HEK293T (cell line): ENCODE data around the gene TSPAN2.

Experiments used
- CTCF ChIA-PET: fragments of 350-600 bp; formaldehyde crosslinking; extraction: SDS; loops from one replicate; lab custom pipeline; 2021; ENCODE audit warnings: antibody characterized with exemption, inconsistent platforms; lab: Yijun Ruan, JAX
- POLR2A ChIA-PET: fragments of 350-600 bp; formaldehyde crosslinking; extraction: SDS; loops from one replicate; lab custom pipeline; 2020; ENCODE audit warnings: antibody characterized with exemption, inconsistent platforms; lab: Yijun Ruan, JAX
- DNase-seq: peaks from one replicate; pipeline ENCODE4 v3.0.0; 2012; ENCODE audit warnings: mixed read lengths; ENCODE audit errors: extremely low spot score
- ARNT ChIP-seq: fragments of 450-650 bp; IDR thresholded peaks from 2 replicates; pipeline ENCODE4 v1.6.1; 2017; ENCODE audit warnings: mild to moderate bottlenecking
- BHLHE40 ChIP-seq: fragments of 450-650 bp; IDR thresholded peaks from 2 replicates; pipeline ENCODE4 v1.6.1; 2016; ENCODE audit warnings: mild to moderate bottlenecking, moderate library complexity, borderline replicate concordance
- CTBP1 ChIP-seq: fragments of 450-650 bp; IDR thresholded peaks from 2 replicates; pipeline ENCODE4 v1.6.1; 2016; ENCODE audit warnings: borderline replicate concordance
- ELF4 ChIP-seq: fragments of 450-650 bp; IDR thresholded peaks from 2 replicates; pipeline ENCODE4 v1.6.1; 2017; ENCODE audit warnings: antibody characterized with exemption
- FOXA1 ChIP-seq: fragments of 450-650 bp; IDR thresholded peaks from 2 replicates; pipeline ENCODE4 v1.6.1; 2016; ENCODE audit warnings: mild to moderate bottlenecking
- FOXK2 ChIP-seq: fragments of 450-650 bp; IDR thresholded peaks from 2 replicates; pipeline ENCODE4 v1.6.1; 2016; ENCODE audit warnings: mild to moderate bottlenecking
- FOXM1 ChIP-seq: fragments of 450-650 bp; IDR thresholded peaks from 2 replicates; pipeline ENCODE4 v1.6.1; 2017; ENCODE audit warnings: mild to moderate bottlenecking, borderline replicate concordance
- HDGF ChIP-seq: fragments of 450-650 bp; IDR thresholded peaks from 2 replicates; pipeline ENCODE4 v1.6.1; 2017; ENCODE audit warnings: antibody characterized with exemption, borderline replicate concordance
- L3MBTL2 ChIP-seq: fragments of 450-650 bp; conservative IDR thresholded peaks from 2 replicates; pipeline ENCODE4 v1.6.1; 2016; ENCODE audit warnings: mild to moderate bottlenecking
- LEF1 ChIP-seq: fragments of 450-650 bp; IDR thresholded peaks from 2 replicates; pipeline ENCODE4 v1.6.1; 2017; ENCODE audit warnings: mild to moderate bottlenecking, borderline replicate concordance
- NFRKB ChIP-seq: fragments of 450-650 bp; IDR thresholded peaks from 2 replicates; pipeline ENCODE4 v1.6.1; 2016; ENCODE audit warnings: mild to moderate bottlenecking, moderate library complexity
- SP1 ChIP-seq: fragments of 450-650 bp; IDR thresholded peaks from 2 replicates; pipeline ENCODE4 v1.6.1; 2017
- SUZ12 ChIP-seq: fragments of 450-650 bp; IDR thresholded peaks from 2 replicates; pipeline ENCODE4 v1.6.1; 2016; ENCODE audit warnings: mild to moderate bottlenecking
- TARDBP ChIP-seq: fragments of 450-650 bp; IDR thresholded peaks from 2 replicates; pipeline ENCODE4 v1.6.1; 2016
- ZNF384 ChIP-seq: fragments of 450-650 bp; IDR thresholded peaks from 2 replicates; pipeline ENCODE4 v1.6.1; 2016
- TF ChIP-seq, protein P1 (sequence below): fragments of 450-650 bp; IDR thresholded peaks from 2 replicates; pipeline ENCODE4 v1.6.1; 2016

The TSPAN2 gene

DNA sequence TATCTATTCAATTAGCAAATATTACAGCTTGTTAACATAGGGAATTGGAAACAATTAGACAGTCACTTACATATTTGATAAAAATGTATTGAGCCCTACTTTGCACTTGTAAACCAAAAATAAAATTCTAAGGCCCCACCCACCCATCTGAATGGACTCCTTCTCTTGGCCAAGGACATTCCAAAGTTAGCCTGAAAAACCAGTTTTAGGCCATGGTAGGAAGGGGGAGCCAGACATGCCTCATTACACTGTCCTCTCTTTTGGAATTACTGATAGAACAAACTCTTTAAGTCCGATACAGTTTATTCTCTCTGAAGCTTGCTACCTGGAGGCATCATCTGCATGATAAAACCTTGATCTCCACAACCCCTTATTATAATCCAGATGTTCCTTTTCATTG lies 28.0 kb upstream of the TSPAN2 start:
- TF ChIP-seq HDGF, result no peak
- no peak for TF ChIP-seq L3MBTL2
- no peak for TF ChIP-seq SP1
- TF ChIP-seq NFRKB, result no peak
- no peak for TF ChIP-seq TARDBP
- TF ChIP-seq ELF4, result no peak
- TF ChIP-seq CTBP1, result no peak
- TF ChIP-seq FOXM1, result no peak
- ChIA-PET POLR2A (no interaction called here), CTCF (no interaction called here)
- no peak for DNase-seq

DNA sequence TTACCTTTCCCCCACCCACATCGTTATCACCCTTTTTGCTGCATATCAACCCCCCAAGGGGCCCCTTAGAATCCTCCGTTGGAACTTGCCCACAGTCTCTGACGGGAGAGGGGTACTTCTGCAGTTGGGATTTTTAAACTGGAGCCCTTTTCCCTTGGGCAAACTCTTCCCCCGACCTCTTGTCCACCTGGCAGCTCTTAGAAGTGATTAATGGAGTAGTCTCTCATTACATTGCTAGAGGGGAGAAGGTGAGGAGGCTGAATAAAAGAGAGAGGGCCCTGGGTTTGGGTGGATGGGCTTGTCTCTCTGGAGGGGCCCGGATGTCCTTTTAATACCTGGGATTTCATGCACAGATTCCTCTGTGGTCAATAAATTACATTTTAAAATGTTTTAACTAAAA lies 27.2 kb upstream of the TSPAN2 start:
- CTCF ChIA-PET, result no interaction called here
- POLR2A ChIA-PET, result no interaction called here
- no peak for DNase-seq
- no peak for TF ChIP-seq SP1
- no peak for TF ChIP-seq HDGF
- TF ChIP-seq TARDBP, result no peak
- no peak for TF ChIP-seq FOXK2
- TF ChIP-seq BHLHE40, result no peak
- no peak for TF ChIP-seq FOXM1
- TF ChIP-seq, protein P1, sequence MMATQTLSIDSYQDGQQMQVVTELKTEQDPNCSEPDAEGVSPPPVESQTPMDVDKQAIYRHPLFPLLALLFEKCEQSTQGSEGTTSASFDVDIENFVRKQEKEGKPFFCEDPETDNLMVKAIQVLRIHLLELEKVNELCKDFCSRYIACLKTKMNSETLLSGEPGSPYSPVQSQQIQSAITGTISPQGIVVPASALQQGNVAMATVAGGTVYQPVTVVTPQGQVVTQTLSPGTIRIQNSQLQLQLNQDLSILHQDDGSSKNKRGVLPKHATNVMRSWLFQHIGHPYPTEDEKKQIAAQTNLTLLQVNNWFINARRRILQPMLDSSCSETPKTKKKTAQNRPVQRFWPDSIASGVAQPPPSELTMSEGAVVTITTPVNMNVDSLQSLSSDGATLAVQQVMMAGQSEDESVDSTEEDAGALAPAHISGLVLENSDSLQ, result no peak
- TF ChIP-seq LEF1, result no peak
- no peak for TF ChIP-seq FOXA1
- no peak for TF ChIP-seq SUZ12
- TF ChIP-seq L3MBTL2, result no peak
- no peak for TF ChIP-seq NFRKB
- no peak for TF ChIP-seq ZNF384
- TF ChIP-seq ARNT, result no peak
- TF ChIP-seq ELF4, result no peak
- no peak for TF ChIP-seq CTBP1

DNA sequence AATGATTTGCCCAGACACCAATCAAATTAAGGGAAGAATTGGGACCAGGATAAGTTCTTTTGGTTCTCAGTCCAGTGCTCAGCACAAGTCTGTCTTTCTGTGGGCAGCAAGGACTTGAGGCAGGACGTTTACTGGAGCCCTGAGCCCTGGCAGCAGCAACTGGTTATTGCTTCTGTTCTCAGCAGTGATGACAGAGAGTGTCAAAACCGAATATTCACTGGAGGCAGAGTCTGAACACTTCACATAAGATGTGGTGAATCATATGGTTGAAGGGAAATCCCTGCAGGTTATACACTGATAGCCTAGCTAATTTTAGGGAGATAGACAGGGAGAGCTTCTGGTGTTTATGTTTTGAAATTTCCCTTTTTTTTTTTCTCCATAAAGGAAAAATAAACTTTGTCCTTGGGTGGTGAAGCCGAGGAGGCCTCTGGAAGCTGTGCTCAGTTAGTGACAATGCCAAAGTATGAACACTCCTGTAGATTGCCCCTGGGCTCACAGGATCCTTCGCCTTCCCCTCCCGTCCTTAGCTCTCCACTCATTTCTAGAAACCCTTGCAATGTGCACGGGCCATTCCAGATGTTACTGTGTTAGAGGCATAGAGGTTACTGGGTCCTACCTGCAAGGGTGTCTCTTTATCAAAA lies 26.3 kb upstream of the TSPAN2 start:
- POLR2A ChIA-PET, result no interaction called here

DNA sequence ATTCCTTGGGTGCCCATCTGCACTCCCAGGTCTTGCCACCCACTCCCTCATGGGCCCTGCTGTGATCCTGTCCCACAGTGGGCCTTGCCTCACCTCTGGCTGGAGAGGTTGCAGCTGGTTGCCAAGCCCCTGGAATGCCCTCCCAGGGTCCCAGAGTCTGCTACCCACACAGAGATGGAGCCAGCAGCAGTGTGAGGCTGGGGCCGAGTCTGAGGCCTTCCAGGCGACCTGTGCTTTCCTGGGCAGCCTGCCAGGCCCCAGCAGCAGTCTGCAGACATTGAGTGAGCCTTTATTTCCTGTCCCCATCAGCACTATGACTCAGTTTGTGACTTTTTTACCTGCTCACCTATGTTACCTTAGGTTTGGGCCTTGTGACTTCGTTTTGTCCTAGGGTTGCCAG lies 25.0 kb upstream of the TSPAN2 start:
- CTCF ChIA-PET, result interaction anchor here (1.0 to 1.2 kb wide), 2 partner anchors 132 to 355 kb away, joined by 3 to 6 read pairs; no protein-coding TSS in a partner anchor
- DNase-seq, result no peak
- no peak for TF ChIP-seq CTBP1
- POLR2A ChIA-PET, result no interaction called here

More for the DNA sequence above, 26.3 kb upstream of the TSPAN2 start:
- TF ChIP-seq LEF1 (no peak), CTBP1 (no peak)
- CTCF ChIA-PET, result no interaction called here
- no peak for DNase-seq

DNA sequence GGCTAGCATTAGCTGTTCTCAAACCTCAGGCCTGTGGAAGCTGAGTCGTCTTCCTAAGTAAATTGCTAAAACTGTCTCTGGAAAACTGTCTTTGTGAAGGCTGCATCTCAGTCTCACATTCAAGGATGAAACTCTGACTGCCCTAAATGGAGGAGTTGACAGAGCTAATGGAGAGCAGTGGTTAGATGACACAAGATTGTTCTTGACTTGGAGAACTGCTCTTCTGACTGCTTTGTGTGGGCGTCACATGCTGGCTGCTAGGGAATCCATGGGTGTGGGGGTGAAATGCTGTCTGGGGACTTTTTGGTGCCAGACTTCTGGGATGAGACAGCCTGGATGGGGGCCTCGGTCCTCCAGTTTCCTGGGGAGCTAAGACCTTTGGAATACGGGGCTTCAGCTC lies 24.5 kb upstream of the TSPAN2 start:
- ChIA-PET POLR2A (no interaction called here), CTCF (interaction anchor here (1.0 to 1.2 kb wide), 3 partner anchors 9 to 356 kb away, joined by 3 to 6 read pairs (median 3); no protein-coding TSS in a partner anchor)
- DNase-seq, result no peak
- TF ChIP-seq HDGF (no peak), ARNT (no peak), LEF1 (no peak)
- TF ChIP-seq, protein P1, result no peak

DNA sequence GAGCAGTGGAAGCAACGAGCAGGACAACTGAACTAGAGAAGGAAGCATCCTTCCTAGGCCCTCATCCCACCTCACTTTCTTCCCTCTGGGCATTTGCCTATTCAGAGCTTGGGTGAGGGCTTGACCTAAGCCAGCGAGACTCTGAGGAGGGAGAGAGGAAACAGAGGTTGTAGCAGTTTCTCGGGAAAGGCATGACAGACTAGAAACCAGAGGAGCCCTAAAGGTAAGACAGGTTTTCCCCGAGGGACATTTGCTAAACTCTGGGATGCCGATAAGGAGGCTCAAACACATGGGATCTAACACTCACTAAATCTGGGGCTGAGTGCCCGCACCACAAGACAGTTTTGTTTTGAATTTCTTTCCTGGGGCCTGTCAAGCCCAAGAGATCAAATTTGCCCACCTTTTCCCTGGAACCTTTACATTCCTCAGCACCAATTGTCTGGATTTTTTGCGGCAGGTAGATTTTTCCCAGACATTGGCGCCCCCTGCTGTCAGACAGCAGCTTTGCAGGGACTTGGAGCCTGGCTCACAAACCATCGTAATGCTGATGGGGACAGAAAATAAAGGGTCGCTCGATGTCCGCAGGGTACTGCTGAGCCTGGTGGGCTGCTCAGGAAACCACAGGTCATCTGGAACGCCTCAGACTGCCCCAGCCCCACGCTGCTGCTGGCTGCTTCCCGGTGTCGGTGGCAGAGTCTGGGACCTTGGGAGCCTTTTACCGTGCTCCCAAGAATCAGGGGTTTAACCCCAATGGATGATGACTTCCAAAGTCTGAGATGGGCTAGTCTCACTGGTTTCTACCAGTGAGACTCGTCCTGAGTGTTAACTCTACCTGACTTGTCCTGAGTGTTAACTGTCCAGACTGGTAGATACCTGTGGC lies 23.4 kb upstream of the TSPAN2 start:
- no peak for TF ChIP-seq L3MBTL2
- no peak for TF ChIP-seq CTBP1
- TF ChIP-seq, protein P1, result no peak
- no peak for TF ChIP-seq HDGF
- no peak for TF ChIP-seq ELF4
- TF ChIP-seq NFRKB, result no peak
- TF ChIP-seq LEF1, result no peak
- no peak for TF ChIP-seq TARDBP
- no peak for TF ChIP-seq SUZ12
- TF ChIP-seq FOXK2, result no peak
- no peak for TF ChIP-seq FOXM1
- no peak for TF ChIP-seq FOXA1
- TF ChIP-seq SP1, result no peak
- TF ChIP-seq BHLHE40, result no peak
- no peak for TF ChIP-seq ZNF384
- CTCF ChIA-PET, result interaction anchor here (1.1 to 1.4 kb wide), 4 partner anchors 8 to 357 kb away, joined by 3 to 5 read pairs (median 4); no protein-coding TSS in a partner anchor
- peak; percentile 73 for DNase-seq
- POLR2A ChIA-PET, result no interaction called here
